GM20000 (cell line): ENCODE results near the gene SMOC2.

Experiments used
- DNase-seq: peaks from one replicate; pipeline ENCODE4 v3.0.0; 2012; ENCODE audit warnings: low spot score
- CTCF ChIP-seq: IDR thresholded peaks from 2 replicates; pipeline ENCODE4 v1.5.1; 2012; ENCODE audit warnings: mild to moderate bottlenecking, control low read depth; ENCODE audit errors: extremely low read depth, missing control alignments

The SMOC2 gene

GRCh38 chr6:168506460-168506859 is 65.5 kb downstream of the SMOC2 start:
- DNase-seq = no peak
- TF ChIP-seq CTCF = no peak

- no peak for TF ChIP-seq CTCF
- no peak for DNase-seq
These were observed 66.3 kb downstream of the SMOC2 start for GRCh38 chr6:168507297-168507696.

GRCh38 chr6:168507730-168508129 is 66.7 kb downstream of the SMOC2 start:
- TF ChIP-seq CTCF = no peak
- DNase-seq = no peak

- TF ChIP-seq CTCF = no peak
- DNase-seq = no peak
These were observed 67.9 kb downstream of the SMOC2 start for GRCh38 chr6:168508903-168509302.

- no peak for TF ChIP-seq CTCF
- no peak for DNase-seq
These were observed 72.8 kb downstream of the SMOC2 start for GRCh38 chr6:168513766-168514165.

- TF ChIP-seq CTCF = no peak
- no peak for DNase-seq
These were observed 73.2 kb downstream of the SMOC2 start for GRCh38 chr6:168514216-168514615.

- no peak for TF ChIP-seq CTCF
- DNase-seq = no peak
These were observed 74.4 kb downstream of the SMOC2 start for GRCh38 chr6:168515376-168515775.
